GM19395 (cell line): ENCODE results near the gene ARHGAP30.
"Not testable (repeated sequence)": the region's sequence is repeated elsewhere in the genome, so short reads cannot be mapped to it uniquely, and the experiment has no call there.

Source experiments
- ATAC-seq: cut with Tn5 transposase; IDR thresholded peaks from one replicate; pipeline ENCODE4 v1.9.1; 2021; ENCODE audit warnings: mild to moderate bottlenecking, moderate library complexity; ENCODE audit not compliant: unreplicated experiment

Gene ARHGAP30

DNA sequence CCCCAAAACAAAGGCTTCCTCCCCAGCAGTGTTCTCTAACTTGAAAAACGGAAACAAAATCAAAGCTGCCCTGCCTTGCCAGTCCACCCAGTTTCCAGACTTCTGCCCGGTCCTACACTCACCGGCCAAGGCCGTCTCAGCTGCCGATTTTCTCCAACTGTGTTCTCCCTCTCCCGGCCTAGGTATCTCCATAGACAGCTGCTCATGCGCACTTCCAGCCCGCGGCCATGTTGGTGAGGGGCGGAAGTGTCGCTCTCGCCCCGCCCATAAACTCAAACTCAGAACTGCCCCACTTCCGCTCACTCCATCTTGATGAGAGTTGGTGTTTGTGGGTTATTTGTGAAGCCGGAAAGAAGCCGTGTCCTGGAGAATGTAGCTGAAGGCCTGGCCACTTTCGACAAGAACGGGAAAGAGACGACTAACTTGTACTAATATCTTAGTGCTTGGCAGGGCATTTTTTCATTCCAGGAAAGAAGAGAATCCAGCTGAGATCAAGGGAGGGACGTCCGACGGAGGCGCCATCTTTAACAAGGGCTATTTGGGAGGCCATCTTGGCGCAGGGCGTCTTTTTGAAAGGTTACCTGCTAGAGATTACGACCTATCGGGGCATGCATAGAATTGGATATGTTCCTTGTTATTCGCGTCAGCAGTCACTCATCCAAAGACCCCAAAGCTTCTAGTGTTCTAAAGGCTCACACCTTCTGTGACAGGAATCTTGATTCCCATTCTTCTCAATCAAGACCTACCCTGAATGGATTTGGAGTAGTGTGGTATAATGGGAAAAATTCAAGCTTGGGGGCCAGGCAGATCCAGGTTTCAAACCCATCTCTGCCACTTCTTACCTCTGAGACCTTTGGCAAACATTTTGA lies 23.7 kb downstream of the ARHGAP30 start, which contains the start of gene USF1:
Gene USF1, minus strand, starts transcription at position 242 of the 869 bp plus-strand sequence. CDS start 2,702 bp downstream, outside the sequence.
- peak; percentile 65 for ATAC-seq

DNA sequence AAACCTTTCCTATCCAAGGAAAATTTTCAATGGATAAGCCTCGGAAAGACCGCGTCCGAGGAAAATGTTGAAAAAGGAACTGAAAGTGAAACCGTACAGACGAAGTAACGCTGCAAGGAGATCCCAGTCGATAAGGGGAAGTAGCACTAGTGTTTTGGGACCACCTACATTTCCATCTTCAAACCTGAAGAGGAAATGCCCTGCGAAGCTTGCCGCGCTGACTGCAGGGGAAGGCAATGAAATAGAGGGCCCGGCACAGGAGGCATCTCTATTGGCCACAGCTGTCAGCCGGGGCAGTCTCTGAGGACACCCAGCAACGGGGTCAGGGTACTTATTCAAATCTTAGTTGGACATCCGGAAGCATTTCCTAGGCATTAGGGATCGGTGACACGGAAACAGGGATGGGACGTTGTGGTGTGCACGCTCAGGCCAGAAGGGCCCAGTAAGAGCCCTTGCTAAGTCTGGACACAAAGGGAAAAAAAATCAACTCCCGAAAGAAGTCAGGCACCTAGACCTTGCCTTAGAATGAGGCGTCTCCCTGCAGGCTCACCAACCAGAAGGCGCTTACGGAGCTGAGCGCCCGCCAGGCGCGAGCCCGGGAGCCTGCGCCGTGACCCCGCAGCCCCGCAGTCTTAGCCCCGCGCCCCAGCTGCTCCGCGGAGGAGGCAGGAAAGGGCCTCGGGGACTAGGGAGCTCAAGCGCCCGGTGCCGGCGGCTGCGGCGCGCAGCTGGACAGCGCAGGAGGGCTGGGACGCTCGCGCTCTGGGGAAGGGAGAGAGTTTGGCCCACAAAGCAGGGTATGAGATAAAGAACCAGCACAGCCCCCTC lies 24.6 kb downstream of the ARHGAP30 start:
- peak; percentile 50 for ATAC-seq

DNA sequence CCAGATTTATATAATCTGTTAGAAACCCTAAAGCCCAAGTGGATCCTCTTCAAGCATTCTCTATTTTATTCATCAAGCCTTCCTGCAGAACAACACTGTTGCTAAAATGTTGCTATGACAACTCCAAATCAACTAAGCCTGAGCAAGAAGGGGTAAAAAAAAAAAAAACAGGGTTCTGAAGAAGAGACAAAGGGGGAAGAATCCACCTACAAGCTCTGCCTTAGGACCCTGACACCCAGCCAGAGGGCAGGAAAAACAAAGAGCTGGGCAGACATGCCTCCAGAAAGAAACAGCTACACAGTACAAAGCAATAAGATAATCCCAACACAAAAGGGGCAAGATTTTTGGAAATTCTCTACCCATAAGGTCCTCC lies 25.2 kb downstream of the ARHGAP30 start:
- ATAC-seq = no peak

DNA sequence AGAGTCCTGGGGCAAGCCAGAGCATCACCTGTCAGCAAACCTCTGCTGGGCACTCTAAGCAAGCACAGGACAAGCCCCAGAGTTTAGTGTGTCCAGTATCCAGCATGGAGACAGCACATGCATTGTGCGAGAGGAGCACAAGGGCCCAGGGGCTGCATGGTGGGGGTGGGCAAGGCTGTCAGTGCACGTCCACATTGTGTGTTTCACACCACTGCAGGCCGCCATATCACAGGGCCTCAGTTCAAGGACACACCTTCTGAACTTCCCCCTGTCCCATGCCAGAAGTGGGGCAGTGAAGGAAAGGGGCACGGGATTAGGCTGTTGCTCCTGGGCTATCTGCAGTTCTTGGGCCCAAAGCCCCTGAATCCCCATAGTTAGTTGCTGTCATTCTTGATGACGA lies 30.1 kb downstream of the ARHGAP30 start:
- no peak for ATAC-seq

DNA sequence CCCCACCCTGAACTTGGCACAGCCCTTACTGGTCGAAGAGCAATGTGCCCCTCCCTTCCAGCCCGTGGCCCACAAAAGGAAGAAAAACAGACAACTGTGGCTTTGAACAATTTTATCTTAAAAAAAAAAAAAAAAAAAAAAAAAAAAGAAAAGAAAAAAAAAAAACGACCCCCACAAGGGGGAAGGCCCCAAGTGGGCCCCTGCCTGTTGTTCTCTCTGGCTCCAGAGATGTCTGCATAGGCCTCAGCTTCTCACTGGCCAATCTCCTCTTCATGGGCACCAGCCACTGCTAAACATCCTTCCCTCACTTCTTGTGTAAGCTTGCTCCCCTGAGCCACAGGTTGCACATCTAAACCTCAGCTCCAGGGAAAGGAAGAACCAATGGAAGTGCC lies 30.5 kb downstream of the ARHGAP30 start:
- no peak for ATAC-seq

DNA sequence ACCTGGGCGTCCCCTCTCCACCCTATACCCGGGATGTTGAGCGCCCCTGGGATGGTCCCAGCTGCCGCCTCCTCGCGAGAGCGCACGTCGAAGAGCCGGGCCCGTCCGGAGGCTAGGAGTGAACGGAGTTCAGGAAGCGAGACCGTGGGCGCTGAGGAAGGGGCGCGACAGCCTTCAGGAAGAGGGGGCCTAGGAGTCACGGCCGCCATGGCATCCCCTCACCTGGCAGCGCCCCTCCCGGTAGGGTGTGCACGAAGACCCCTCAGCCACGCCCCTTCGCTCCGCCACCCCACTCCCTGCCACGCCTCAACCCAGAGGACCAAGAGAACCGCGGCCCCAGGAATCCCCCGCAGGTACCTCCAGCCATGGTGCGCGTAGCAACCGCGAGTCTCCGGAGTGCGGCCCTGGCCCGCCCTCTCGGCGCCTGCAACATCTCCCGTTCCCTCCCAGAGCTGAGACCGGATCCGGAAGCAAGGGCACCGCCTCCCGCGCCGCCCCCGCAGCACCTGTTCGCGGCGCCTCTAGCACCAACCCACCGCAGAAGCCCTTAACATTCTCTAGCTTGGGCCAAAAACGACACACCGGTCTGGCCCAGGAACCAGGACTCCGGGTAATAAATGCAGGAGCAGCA lies 31.1 kb downstream of the ARHGAP30 start, which contains the start of gene TSTD1:
Gene TSTD1, minus strand, starts transcription at position 442 of the 631 bp plus-strand sequence. Its CDS starts 75 bp downstream, at position 367.
- ATAC-seq = peak; percentile 79

DNA sequence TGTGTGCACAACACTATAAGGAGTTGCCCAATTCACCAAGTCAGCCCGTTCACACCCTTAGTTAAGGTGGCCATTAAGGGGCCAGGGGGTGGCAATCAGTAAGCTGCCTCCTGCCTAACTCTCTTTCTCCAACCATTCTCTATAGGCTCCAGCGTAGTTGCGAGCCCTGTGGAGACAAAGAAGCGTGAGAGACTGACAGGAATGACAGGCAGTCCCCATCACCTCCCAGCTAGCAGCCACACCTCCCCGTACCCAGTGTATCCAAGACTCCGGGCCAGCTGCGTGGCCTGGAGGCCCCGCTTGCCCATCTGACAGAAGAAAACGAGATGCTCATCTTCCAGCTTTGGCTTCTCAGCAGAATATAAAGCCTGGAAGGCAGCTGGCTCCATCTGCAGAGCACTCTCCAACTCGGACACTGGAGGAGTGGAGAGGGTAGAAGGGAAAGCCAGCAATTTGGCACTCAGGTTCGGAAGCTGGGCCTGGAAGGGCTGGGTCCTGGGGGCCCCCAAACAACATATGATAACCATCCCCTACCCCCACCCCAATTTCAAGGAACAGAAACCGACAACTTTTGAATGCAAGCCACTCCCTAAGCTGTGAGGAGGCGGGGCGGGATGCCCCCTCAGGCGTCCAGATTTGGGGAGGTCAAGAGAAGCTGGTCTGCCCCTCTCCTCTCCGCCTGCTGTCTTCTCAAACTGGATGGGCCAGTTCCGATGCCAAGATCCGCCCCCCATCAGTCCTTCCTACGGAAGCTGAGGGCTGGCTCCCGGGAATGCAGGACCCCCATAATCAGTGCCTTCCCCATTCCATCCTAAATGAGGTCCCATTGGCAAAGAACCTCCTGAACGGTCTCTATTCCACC lies 31.8 kb downstream of the ARHGAP30 start:
- no peak for ATAC-seq

DNA sequence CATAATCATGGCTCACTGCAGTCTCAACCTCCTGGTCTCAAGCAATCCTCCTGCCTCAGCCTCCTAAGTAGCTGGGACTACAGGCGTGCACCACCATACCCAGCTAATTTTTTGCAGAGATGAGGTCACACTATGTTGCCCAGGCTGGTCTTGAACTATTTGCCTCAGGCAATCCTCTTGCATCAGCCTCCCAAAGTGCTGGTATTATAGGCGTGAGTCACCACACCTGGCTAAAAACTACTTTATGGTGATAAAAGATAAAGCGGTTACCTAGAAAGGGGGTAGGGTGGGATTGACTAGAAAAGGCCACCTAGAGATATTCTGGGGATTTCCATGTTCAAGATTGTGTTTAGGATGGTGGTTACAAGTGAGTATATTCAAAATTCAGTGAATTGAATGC lies 35.9 kb downstream of the ARHGAP30 start:
- no peak for ATAC-seq

DNA sequence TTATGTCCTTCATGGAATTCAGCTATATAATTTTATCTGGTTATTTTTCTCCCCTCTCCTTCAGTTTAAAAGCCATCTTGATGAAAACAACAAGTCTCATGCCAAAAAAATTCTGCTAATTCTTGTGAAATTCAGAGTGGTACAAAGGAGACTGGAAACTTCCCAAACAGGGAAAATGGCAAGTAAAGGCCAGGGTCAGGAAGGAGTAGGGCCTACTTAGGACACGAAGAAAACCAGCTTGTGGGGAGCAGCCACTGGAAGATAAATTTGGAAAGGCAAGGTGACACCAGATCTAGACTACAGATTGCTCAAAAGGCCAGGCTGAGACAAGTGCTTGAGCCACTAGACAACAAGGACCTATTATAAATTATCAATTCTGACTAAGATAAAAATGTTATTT lies 37.3 kb downstream of the ARHGAP30 start:
- no peak for ATAC-seq

DNA sequence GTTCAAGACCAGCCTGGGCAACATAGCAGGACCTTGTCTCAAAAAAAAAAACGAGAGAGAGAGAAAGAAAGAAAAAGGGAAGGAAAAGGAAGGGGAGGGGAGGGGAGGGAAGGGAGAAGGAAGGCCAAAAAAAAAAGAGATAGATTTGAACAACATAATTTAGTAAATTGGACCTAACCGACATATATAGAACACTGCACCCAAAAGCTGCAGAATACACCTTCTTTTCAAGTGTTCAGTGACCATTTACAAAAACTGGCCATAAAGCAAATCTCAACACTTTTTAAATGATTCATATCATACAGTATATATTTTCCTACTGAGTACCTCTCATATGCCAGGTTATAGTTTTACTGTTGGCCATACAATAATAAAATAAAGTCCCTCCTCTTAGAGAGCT lies 37.8 kb downstream of the ARHGAP30 start:
- no peak for ATAC-seq

DNA sequence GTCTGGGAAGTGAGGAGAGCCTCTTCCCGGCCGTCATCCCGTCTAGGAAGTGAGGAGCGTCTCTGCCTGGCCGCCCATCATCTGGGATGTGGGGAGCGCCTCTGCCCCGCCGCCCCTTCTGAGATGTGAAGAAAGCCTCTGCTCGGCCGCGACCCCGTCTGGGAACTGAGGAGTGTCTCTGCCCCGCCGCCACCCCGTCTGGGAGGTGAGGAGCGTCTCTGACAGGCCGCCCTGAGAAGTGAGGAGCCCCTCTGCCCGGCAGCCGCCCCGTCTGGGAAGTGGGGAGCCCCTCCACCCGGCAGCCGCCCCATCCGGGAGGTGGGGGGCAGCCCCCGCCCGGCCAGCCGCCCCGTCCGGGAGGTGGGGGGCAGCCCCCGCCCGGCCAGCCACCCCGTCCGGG lies 40.2 kb downstream of the ARHGAP30 start:
- ATAC-seq = not testable (repeated sequence)

DNA sequence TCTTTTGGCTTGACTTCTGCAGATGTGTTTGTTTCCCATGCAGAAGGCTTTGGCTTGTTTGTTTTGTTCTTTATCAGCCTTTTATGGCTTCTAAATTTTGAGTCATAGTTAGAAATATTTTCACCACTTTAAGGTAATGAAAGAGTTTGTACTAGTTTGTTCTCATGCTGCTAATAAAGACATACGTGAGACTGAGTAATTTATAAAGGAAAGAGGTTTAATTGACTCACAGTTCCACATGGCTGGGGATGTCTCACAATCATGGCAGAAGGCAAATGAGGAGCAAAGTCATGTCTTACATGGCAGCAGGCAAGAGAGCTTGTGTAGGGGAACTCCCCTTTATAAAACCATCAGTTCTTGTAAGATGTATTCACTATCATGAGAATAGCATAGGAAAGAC lies 42.7 kb downstream of the ARHGAP30 start:
- not testable (repeated sequence) for ATAC-seq

DNA sequence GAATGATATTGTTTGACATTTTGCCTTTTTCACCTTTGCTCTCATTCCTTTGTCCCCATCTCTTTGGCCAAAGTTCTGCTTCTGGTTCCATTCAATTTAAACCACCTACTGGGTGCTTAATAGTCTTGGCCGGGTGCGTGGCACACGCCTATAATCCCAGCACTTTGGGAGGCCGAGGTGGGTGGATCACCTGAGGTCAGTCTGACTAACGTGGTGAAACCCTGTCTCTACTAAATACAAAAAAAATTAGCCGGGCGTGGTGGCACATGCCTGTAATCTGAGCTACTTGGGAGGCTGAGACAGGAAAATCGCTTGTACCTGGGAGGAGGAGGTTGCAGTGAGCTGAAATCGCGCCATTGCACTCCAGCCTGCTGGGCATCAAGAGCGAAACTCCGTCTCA lies 47.3 kb downstream of the ARHGAP30 start:
- ATAC-seq = not testable (repeated sequence)

DNA sequence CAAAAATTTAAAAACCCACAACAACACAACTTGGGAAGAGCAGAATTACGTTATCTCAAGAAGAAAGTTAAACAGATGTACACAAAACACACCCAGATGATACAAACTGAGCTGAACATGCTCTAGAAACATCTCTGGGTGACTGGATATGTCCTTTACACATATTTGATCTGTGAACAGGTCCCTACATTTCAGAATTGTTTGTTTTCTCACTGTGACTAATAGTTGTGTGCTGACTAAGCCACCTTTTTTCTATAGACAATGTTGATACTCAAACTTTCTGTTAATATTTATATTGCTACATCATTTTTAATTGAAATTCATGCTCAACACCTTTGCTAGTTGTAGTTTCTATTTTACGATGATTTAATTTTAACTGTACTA lies 47.7 kb downstream of the ARHGAP30 start:
- ATAC-seq = no peak

DNA sequence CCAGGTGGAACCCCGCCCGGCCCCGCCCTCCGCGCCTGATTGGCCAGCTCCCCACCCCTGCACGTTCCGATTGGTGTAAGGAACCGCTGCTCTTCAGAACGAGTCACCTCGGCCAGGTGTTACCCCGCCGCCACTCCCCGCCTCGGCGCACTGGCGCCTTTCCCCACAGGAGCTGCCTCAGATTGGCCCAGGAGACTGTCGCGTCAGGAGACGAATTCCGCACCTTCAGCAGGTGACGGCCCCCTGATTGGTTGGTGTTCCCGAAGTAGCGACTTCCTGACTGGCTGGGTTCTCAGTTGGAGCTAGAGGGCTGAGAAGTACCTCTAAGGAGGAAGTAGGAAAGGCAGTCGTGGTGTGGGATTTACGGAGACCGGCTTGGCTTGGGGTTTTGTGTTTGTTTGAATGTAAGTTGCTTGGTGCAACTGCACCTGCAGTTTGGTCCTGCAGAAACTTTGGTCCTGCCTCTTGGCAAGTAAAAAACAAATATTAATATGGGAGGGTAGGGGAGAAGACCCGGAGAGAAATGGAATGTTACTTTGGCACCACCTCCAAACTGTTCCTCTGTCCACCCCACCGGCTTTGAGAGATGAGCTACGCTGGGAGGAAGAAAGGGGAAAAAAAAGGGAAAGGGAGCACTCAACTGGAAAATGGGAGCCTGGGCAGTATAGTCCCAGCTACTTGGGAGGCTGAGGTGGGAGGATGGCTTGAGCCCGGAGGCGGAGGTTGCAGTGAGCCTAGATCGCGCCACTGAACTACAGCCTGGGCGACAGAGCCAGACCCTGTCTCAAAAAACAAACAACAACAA lies 48.3 kb downstream of the ARHGAP30 start:
- ATAC-seq = peak; percentile 88

DNA sequence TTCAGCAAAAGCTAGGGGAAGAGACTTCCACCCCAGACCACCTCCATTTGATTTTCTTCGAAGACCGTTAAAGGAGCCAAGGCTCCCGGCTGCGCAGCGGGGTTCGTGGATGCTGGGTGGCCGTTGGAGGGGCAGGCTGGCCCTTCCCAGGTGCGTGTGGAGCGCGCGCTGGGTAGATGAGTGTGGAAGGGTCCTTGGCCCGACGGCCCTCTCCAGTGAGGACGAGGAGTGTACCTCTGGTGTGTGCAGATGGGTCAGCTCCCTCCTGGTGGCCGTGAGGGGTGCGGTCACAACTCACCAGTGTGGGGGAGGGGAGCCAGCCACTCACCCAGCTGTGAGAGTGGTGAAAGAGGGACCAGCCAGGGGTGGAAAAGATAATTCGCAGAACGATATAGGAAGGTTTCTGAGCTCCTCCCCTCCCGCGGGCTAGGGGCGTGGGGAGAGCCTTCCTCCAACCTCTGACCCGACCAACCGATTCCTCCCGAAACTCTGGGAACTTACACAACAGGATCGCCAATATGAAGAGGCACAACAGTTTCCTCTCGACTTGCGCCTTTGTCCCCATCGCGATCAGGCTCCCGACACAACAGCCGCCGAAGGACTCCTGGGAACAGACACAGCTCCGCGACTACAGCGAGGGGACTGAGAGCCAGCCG lies 49.1 kb downstream of the ARHGAP30 start, which contains the start of gene F11R:
Gene F11R, minus strand, starts transcription at position 644 of the 656 bp plus-strand sequence. Its CDS starts 79 bp downstream, at position 565.
- ATAC-seq = peak; percentile 41

DNA sequence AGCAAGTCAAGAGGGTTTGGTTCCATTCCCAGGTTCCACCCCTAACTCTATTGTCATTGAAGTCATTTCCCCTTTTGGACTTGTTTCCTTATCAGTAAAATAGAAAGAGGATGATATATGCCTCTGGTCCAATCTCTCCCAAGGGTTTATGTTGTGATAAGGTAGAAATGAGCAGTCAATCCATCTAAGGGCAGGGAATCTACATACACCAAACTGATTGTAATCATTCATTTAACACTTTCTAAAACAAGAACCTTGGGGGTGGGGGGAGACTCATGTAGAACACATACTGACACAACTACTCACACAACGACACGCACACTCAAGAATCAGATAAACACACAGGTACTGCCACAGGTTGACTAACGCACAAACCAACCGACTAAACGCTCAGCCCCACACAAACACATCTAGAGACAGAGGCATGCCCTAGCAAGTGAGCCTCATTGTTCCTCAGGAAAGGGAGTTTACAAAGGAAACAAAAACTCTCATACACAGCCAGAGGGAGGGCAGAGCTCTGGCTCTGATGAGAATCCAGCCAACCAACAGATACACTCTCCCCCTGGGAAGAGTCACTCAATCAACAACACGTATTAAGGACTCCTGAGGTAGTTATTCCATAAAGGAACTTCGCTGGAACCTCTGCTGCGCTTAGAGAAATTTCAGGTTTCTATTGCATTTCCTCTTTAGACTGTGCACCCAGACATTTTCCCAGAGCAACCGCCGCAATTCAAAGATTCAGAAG lies 49.8 kb downstream of the ARHGAP30 start:
- ATAC-seq = peak; percentile 13

DNA sequence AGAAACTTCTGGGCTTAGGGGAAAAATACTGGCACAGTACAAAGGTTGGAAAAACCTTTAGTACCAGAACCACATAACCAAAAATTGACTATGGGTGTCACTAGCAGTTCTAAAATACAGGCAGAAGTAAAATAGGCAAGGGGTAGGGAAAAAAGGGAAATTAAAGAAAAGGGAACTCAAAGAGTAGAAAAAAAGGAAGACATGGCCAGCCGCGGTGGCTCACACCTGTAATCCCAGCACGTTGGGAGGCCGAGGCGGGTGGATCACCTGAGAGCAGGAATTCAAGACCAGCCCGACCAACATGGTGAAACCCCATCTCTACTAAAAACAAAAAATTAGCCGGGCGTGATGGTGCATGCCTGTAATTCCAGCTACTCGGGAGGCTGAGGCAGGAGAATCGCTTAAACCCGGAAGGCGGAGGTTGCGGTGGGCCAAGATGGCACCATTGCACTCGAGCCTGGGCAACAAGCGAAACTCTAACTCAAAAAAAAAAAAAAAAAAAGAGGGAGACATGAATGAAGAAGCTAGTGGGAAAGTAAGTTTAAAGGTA lies 50.5 kb downstream of the ARHGAP30 start:
- ATAC-seq = not testable (repeated sequence)
